H1 (cell line): ENCODE data around the gene MLLT6. TPM values are rescaled to one million over a fixed set of nuclear protein-coding genes. Genes with fewer than 3 reads are reported as not detected.

Experiments
- CHD1 ChIP-seq: IDR thresholded peaks from 2 replicates; pipeline ENCODE4 v1.6.1; 2012; ENCODE audit warnings: low read depth, low read length, improper control_type of control experiment
- CTBP2 ChIP-seq: IDR thresholded peaks from 2 replicates; pipeline ENCODE4 v1.7.0; 2011; ENCODE audit warnings: borderline replicate concordance, mild to moderate bottlenecking, moderate library complexity, mixed read lengths, low read length; ENCODE audit not compliant: insufficient read depth, insufficient read length
- HDAC2 ChIP-seq, 2 experiments: fragments of 300-600 bp in 1 of 2; sonication (generic) in 1 of 2; IDR thresholded peaks; 2 replicates each; pipeline ENCODE4 v1.6.1; 2011 to 2012; ENCODE audit warnings: low read depth in 2 of 2, low read length in 2 of 2, mild to moderate bottlenecking in 2 of 2, moderate library complexity in 2 of 2, borderline replicate concordance in 1 of 2, inconsistent platforms in 1 of 2
- KDM4A ChIP-seq: IDR thresholded peaks from one replicate; pipeline ENCODE4 v1.7.1; 2012; ENCODE audit warnings: low read depth, mild to moderate bottlenecking, moderate library complexity, low read length, inconsistent platforms; ENCODE audit not compliant: severe bottlenecking
- polyA plus RNA-seq, 7 experiments: library from polyadenylated mRNA; depleted of rRNA in 3 of 7; stranded (reverse) in 5 of 7; unstranded in 2 of 7; fragments of >200 nt in 5 of 7; fragments of 200-250 nt in 2 of 7; gene quantifications; 1 replicate in 5 of 7; 2 replicates in 1 of 7; 4 replicates in 1 of 7; pipeline versions ENCODE4 v1.2.1 to v1.2.3, GENCODE V29; 2011 to 2013; ENCODE audit warnings: missing spikeins in 2 of 7, mixed read lengths in 2 of 7
- total RNA-seq: library from RNA; stranded (reverse); fragmentation: NEBNext Ultra II Directional; extraction: Animal tissue kit (Norgen Biotek cat#: 25700); gene quantifications from 2 replicates; pipeline ENCODE4 v1.2.1, GENCODE V29; 2021
- TF ChIP-seq, protein P1 (sequence below), 3 experiments: IDR thresholded peaks; 1 replicate in 2 of 3; 2 replicates in 1 of 3; pipeline versions ENCODE4 v1.5.1 to v1.6.1; 2011; ENCODE audit warnings: low read length in 3 of 3, mild to moderate bottlenecking in 3 of 3, inconsistent platforms in 2 of 3, low read depth in 1 of 3, moderate library complexity in 1 of 3; ENCODE audit not compliant: insufficient read depth in 1 of 3; ENCODE audit errors: control extremely low read depth in 1 of 3
- TF ChIP-seq, protein P2 (sequence below): fragments of 300-600 bp; sonication (generic); IDR thresholded peaks from 2 replicates; pipeline ENCODE4 v1.7.1; 2012; ENCODE audit warnings: low read length, moderate library complexity, mild to moderate bottlenecking, inconsistent platforms; ENCODE audit not compliant: insufficient replicate concordance

MLLT6 gene
- total and polyA plus RNA-seq, 2 of the 8 experiments (the other 6 are each of a cell fraction or from before 2014, with no cell fraction given) = 6.5 to 8.0 TPM

DNA sequence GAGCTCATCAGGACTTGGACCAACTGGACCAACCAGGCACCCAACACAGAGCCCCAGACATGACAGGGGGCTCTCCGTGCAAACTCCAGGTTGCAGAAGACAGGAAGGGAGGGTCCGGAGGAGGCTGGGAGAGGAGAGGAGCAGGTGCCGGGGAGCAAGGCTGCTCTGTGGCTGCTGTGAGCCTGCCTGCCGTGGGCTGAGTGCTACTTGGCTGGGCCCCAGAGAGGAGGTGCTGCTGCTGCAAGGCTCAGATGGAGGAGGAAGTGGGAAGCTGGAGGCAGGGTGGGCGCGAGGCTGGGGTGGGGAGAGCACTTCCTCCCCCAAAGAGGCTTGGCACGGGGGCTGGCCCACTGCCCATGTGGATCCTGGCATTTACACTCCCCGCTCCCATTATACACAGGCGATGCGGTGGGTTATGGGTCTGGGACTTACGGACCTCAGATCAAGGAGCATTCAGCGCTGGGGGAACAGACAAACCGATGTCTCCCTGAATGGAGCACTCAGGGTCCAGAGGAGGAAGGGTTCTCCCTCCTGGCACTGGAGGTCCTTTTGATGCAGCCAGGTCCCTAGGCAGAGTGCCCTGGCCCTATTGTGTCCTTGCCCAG is 46.2 kb upstream of the MLLT6 start (continued):
- TF ChIP-seq, protein P1, sequence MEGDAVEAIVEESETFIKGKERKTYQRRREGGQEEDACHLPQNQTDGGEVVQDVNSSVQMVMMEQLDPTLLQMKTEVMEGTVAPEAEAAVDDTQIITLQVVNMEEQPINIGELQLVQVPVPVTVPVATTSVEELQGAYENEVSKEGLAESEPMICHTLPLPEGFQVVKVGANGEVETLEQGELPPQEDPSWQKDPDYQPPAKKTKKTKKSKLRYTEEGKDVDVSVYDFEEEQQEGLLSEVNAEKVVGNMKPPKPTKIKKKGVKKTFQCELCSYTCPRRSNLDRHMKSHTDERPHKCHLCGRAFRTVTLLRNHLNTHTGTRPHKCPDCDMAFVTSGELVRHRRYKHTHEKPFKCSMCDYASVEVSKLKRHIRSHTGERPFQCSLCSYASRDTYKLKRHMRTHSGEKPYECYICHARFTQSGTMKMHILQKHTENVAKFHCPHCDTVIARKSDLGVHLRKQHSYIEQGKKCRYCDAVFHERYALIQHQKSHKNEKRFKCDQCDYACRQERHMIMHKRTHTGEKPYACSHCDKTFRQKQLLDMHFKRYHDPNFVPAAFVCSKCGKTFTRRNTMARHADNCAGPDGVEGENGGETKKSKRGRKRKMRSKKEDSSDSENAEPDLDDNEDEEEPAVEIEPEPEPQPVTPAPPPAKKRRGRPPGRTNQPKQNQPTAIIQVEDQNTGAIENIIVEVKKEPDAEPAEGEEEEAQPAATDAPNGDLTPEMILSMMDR (IDR thresholded peaks at IDR 0.05; ENCODE audit: control extremely low read depth in 1 of 3, insufficient read depth in 1 of 3, low read depth in 1 of 3, low read length in 3 of 3) = no peak
- no peak for TF ChIP-seq CHD1
- TF ChIP-seq KDM4A = no peak
- no peak for TF ChIP-seq CTBP2
- no peak for TF ChIP-seq HDAC2 (IDR thresholded peaks at IDR 0.05; ENCODE audit: borderline replicate concordance in 1 of 2, low read depth in 2 of 2, low read length in 2 of 2)
- TF ChIP-seq, protein P2, sequence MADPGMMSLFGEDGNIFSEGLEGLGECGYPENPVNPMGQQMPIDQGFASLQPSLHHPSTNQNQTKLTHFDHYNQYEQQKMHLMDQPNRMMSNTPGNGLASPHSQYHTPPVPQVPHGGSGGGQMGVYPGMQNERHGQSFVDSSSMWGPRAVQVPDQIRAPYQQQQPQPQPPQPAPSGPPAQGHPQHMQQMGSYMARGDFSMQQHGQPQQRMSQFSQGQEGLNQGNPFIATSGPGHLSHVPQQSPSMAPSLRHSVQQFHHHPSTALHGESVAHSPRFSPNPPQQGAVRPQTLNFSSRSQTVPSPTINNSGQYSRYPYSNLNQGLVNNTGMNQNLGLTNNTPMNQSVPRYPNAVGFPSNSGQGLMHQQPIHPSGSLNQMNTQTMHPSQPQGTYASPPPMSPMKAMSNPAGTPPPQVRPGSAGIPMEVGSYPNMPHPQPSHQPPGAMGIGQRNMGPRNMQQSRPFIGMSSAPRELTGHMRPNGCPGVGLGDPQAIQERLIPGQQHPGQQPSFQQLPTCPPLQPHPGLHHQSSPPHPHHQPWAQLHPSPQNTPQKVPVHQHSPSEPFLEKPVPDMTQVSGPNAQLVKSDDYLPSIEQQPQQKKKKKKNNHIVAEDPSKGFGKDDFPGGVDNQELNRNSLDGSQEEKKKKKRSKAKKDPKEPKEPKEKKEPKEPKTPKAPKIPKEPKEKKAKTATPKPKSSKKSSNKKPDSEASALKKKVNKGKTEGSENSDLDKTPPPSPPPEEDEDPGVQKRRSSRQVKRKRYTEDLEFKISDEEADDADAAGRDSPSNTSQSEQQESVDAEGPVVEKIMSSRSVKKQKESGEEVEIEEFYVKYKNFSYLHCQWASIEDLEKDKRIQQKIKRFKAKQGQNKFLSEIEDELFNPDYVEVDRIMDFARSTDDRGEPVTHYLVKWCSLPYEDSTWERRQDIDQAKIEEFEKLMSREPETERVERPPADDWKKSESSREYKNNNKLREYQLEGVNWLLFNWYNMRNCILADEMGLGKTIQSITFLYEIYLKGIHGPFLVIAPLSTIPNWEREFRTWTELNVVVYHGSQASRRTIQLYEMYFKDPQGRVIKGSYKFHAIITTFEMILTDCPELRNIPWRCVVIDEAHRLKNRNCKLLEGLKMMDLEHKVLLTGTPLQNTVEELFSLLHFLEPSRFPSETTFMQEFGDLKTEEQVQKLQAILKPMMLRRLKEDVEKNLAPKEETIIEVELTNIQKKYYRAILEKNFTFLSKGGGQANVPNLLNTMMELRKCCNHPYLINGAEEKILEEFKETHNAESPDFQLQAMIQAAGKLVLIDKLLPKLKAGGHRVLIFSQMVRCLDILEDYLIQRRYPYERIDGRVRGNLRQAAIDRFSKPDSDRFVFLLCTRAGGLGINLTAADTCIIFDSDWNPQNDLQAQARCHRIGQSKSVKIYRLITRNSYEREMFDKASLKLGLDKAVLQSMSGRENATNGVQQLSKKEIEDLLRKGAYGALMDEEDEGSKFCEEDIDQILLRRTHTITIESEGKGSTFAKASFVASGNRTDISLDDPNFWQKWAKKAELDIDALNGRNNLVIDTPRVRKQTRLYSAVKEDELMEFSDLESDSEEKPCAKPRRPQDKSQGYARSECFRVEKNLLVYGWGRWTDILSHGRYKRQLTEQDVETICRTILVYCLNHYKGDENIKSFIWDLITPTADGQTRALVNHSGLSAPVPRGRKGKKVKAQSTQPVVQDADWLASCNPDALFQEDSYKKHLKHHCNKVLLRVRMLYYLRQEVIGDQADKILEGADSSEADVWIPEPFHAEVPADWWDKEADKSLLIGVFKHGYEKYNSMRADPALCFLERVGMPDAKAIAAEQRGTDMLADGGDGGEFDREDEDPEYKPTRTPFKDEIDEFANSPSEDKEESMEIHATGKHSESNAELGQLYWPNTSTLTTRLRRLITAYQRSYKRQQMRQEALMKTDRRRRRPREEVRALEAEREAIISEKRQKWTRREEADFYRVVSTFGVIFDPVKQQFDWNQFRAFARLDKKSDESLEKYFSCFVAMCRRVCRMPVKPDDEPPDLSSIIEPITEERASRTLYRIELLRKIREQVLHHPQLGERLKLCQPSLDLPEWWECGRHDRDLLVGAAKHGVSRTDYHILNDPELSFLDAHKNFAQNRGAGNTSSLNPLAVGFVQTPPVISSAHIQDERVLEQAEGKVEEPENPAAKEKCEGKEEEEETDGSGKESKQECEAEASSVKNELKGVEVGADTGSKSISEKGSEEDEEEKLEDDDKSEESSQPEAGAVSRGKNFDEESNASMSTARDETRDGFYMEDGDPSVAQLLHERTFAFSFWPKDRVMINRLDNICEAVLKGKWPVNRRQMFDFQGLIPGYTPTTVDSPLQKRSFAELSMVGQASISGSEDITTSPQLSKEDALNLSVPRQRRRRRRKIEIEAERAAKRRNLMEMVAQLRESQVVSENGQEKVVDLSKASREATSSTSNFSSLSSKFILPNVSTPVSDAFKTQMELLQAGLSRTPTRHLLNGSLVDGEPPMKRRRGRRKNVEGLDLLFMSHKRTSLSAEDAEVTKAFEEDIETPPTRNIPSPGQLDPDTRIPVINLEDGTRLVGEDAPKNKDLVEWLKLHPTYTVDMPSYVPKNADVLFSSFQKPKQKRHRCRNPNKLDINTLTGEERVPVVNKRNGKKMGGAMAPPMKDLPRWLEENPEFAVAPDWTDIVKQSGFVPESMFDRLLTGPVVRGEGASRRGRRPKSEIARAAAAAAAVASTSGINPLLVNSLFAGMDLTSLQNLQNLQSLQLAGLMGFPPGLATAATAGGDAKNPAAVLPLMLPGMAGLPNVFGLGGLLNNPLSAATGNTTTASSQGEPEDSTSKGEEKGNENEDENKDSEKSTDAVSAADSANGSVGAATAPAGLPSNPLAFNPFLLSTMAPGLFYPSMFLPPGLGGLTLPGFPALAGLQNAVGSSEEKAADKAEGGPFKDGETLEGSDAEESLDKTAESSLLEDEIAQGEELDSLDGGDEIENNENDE = no peak
